Measurements from ENCODE around the gene SELENOV.
A peak's percentile ranks its signal among the peaks of the same experiment; 100 is the strongest.

SELENOV gene

DNA sequence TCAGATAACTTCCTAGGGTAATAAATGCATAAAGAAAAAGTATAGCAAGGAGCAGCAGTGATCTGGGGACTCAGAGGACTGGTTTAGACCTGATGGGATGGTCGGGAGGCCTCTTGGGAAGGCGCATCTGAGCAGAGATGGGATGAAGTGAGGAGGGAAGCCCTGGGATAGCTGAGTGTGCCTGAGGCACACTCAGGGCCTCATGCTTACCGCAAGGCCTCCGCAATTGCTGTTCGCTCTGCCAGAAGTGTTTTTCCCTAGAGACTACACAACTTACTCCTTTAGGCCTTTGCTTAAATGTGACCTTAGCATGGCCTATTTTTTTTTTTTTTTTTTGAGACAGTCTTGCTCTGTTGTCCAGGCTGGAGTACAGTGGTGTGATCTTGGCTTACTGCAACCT lies 20.3 kb upstream of the SELENOV start:
- Histone ChIP-seq H3K27ac (no peak overlapping the region), H3K4me3 (no peak overlapping the region)
- no peak for DNase-seq (ENCODE audit: low spot score)
- TF ChIP-seq, protein P1, sequence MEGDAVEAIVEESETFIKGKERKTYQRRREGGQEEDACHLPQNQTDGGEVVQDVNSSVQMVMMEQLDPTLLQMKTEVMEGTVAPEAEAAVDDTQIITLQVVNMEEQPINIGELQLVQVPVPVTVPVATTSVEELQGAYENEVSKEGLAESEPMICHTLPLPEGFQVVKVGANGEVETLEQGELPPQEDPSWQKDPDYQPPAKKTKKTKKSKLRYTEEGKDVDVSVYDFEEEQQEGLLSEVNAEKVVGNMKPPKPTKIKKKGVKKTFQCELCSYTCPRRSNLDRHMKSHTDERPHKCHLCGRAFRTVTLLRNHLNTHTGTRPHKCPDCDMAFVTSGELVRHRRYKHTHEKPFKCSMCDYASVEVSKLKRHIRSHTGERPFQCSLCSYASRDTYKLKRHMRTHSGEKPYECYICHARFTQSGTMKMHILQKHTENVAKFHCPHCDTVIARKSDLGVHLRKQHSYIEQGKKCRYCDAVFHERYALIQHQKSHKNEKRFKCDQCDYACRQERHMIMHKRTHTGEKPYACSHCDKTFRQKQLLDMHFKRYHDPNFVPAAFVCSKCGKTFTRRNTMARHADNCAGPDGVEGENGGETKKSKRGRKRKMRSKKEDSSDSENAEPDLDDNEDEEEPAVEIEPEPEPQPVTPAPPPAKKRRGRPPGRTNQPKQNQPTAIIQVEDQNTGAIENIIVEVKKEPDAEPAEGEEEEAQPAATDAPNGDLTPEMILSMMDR (IDR thresholded peaks at IDR 0.05) = no peak

DNA sequence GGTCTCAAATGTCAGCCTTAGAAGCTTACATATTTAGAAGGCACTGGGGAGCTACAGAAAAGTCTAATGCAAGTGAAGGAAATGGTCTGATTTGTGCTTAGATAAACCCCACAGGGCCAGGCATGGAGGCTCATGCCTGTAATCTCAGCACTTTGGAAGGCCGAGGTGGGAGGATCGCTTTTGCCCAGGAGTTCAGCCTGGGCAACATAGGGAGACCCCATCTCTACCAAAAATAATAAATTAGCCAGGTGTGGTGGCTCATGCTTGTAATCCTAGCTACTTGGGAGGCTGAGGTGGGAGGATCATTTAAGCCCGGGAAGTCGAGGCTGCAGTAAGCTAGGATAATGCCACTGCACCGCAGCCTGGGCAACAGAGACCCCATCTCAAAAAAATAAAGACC lies 18.9 kb upstream of the SELENOV start:
- DNase-seq (ENCODE audit: low spot score) = no peak
- TF ChIP-seq, protein P1 (IDR thresholded peaks at IDR 0.05) = no peak
- Histone ChIP-seq H3K27ac (no peak overlapping the region), H3K4me3 (no peak overlapping the region)

DNA sequence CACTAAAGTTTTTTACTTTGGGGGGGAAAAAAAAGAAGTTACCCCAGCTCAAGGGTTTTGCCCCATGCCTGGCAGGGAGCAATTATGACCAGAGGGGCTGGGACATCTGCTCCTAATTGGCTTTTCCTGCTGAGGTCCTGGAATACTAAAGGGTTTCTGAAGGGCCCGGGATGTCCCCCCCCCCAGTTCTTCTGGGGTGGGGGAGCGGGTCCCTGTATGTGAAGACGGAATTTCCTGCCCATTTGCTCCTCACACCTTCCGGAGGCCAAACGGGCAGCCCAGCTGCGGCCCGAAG lies 17.3 kb upstream of the SELENOV start:
- no peak overlapping the region for H3K27ac ChIP-seq
- TF ChIP-seq, protein P1 (IDR thresholded peaks at IDR 0.05) = no peak
- H3K4me3 ChIP-seq = peak overlapping the region; percentile 47
- DNase-seq (ENCODE audit: low spot score) = no peak

DNA sequence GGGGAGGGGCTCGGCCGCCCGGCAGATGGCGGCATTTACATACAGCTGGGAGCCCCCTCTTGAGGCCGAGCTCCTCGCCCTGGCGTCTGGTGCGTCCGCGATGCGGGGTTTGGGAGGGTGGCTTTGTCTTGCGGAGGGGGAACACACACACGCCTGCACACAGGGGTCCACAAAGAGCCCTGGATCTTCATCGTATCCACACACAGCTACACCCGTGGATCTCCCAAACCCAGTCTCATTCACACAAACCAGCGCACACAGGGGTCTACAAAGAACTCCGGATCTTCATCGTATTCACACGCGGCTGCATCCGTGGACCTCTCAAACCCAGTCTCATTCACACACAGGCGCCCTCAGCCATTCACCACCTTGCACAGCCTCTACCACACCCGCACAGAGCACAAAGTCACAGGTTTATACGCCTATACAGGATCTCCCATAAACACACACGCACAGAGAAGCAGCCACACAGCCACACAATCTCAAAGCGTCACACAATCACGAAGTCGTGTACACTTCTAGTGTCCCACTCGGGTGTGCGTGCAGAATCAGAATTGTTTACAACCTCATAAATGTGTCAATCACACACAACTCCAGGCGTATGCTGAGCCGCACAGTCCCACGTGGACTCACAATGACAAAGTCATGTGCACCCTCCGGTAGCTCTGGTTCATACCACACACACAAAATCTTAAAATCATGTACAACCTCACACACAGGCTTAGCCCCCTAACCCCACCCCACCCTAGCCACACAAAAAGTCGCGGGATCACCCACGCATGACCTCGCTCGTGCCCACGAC lies 16.7 kb upstream of the SELENOV start:
- TF ChIP-seq, protein P1 (IDR thresholded peaks at IDR 0.05) = no peak
- DNase-seq (ENCODE audit: low spot score) = no peak
- H3K4me3 ChIP-seq = peak overlapping the region; percentile 47
- no peak overlapping the region for H3K27ac ChIP-seq

DNA sequence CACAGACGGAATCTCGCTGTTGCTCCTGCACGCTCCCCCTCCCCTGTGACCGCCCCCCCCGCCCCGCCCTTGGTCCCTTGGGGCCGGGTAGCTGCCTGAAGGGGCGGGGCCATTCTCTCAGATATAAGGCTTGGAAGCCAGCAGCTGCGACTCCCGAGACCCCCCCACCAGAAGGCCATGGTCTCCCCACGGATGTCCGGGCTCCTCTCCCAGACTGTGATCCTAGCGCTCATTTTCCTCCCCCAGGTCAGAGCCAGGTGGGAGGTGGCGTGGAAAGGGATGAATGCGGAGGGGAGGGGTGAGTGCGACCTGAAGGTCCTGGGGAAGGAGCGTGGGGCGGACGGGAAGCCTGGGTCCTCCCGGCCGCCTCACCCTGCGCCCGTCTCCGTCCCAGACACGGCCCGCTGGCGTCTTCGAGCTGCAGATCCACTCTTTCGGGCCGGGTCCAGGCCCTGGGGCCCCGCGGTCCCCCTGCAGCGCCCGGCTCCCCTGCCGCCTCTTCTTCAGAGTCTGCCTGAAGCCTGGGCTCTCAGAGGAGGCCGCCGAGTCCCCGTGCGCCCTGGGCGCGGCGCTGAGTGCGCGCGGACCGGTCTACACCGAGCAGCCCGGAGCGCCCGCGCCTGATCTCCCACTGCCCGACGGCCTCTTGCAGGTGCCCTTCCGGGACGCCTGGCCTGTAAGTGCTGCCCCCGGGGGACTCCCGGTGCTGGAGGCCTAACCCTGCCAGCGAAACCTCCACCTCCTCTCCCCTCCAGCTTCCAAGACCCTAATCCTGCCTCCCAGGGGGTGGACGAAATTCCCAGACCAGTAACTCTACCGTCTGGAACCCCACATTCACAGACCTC lies 15.9 kb upstream of the SELENOV start, which contains the start of gene DLL3:
TSS of gene DLL3 (plus strand) at position 150 of the 845 bp plus-strand sequence. CDS start at position 178, 28 bp downstream.
- TF ChIP-seq, protein P1 (IDR thresholded peaks at IDR 0.05) = no peak
- no peak for DNase-seq (ENCODE audit: low spot score)
- Histone ChIP-seq H3K27ac (no peak within 1 kb of the TSS), H3K4me3 (peak within 1 kb of the TSS; percentile 47)

DNA sequence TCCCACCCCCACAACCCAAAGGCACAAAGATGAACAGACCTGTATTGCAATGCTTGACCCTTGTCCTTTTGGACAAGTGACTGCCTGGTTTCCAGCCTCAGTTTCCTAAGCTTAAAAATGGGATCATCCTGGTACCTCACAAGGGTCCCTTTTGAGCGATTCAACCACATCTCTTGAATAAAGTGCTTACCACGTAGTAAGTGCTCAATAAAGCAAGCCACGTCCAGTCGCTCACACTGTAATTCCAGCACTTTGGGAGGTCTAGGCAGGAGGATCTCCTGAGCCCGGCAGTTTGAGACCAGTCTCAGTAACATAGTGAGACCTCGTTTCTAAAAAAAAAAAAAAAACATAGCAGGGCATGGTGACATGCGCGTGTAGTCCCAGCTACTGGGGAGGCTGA lies 15.0 kb upstream of the SELENOV start:
- Histone ChIP-seq H3K27ac (no peak overlapping the region), H3K4me3 (no peak overlapping the region)
- no peak for DNase-seq (ENCODE audit: low spot score)
- TF ChIP-seq, protein P1 (IDR thresholded peaks at IDR 0.05) = no peak
